PC-3 (cell line): ENCODE measurements around the gene SFT2D3. TPM values are rescaled to one million over a fixed set of nuclear protein-coding genes. Genes with fewer than 3 reads are reported as not detected.

Experiments used
- ATAC-seq: fragments of 200-7000 bp; cut with Tn5 transposase; 2 replicates; pipeline ENCODE4 v1.9.1; 2020; ENCODE audit warnings: mild to moderate bottlenecking, moderate library complexity
- BruUV-seq: library from RNA; stranded (reverse); fragments of 400-500 nt; replicated peaks from 2 replicates; lab custom pipeline; 2021; lab: Mats Ljungman, UMichigan
- CTCF ChIA-PET: fragments of 300-600 bp; sonication (Branson Sonifier 250); formaldehyde crosslinking; loops from one replicate; lab custom pipeline; 2022; ENCODE audit warnings: antibody characterized with exemption; lab: Charles Lee
- POLR2A ChIA-PET: fragments of 300-600 bp; sonication (Branson Sonifier 250); formaldehyde crosslinking; loops from one replicate; lab custom pipeline; 2022; ENCODE audit warnings: antibody characterized with exemption; ENCODE audit not compliant: unreplicated experiment; lab: Charles Lee
- DNase-seq: peaks from one replicate; pipeline ENCODE4 v3.0.0-alpha.2; 2015
- H2AFZ ChIP-seq: fragments of 300-600 bp; sonication (generic); 2 replicates; pipeline ENCODE4 v1.6.0; 2016; ENCODE audit warnings: antibody characterized with exemption, low read length
- H3F3A ChIP-seq: fragments of 300-600 bp; sonication (generic); one replicate; pipeline ENCODE4 v1.6.0; 2017; ENCODE audit warnings: antibody characterized with exemption, low read length, control low read depth, mild to moderate bottlenecking; ENCODE audit not compliant: unreplicated experiment
- H3K27ac ChIP-seq: fragments of 300-600 bp; sonication (generic); 2 replicates; pipeline ENCODE4 v1.5.1; 2016; ENCODE audit warnings: mild to moderate bottlenecking, low read length
- H3K27me3 ChIP-seq: fragments of 300-600 bp; sonication (generic); 2 replicates; pipeline ENCODE4 v1.6.1; 2016; ENCODE audit warnings: low read length, mixed read lengths
- H3K36me3 ChIP-seq: fragments of 300-600 bp; sonication (generic); 2 replicates; pipeline ENCODE4 v1.6.1; 2016; ENCODE audit warnings: low read depth, mixed run types, low read length, mixed read lengths
- H3K4me1 ChIP-seq: fragments of 300-600 bp; sonication (generic); 2 replicates; pipeline ENCODE4 v1.5.1; 2016; ENCODE audit warnings: low read length; ENCODE audit not compliant: insufficient read depth
- H3K4me2 ChIP-seq: fragments of 300-600 bp; sonication (generic); 2 replicates; pipeline ENCODE4 v1.6.0; 2016; ENCODE audit warnings: low read length
- H3K4me3 ChIP-seq: fragments of 300-600 bp; sonication (generic); 2 replicates; pipeline ENCODE4 v1.5.1; 2016; ENCODE audit warnings: mild to moderate bottlenecking, low read length, mixed read lengths
- H3K79me2 ChIP-seq: fragments of 300-600 bp; sonication (generic); 2 replicates; pipeline ENCODE4 v1.6.1; 2017; ENCODE audit warnings: low read length, mixed read lengths
- H3K9ac ChIP-seq: fragments of 300-600 bp; sonication (generic); 2 replicates; pipeline ENCODE4 v1.6.0; 2016; ENCODE audit warnings: mild to moderate bottlenecking, low read length
- H3K9me2 ChIP-seq: fragments of 300-600 bp; sonication (generic); replicated peaks from 2 replicates; pipeline ENCODE4 v1.6.1; 2016; ENCODE audit warnings: mixed run types, low read length, mixed read lengths
- H3K9me3 ChIP-seq: fragments of 300-600 bp; sonication (generic); 2 replicates; pipeline ENCODE4 v1.6.1; 2016; ENCODE audit warnings: low read length, mixed read lengths
- H4K20me1 ChIP-seq: fragments of 300-600 bp; sonication (generic); 2 replicates; pipeline ENCODE4 v1.6.1; 2016; ENCODE audit warnings: low read length, mixed read lengths
- EZH2 ChIP-seq: fragments of 300-600 bp; sonication (generic); IDR thresholded peaks from one replicate; pipeline ENCODE4 v1.6.1; 2017; ENCODE audit warnings: antibody characterized with exemption, mild to moderate bottlenecking, low read length; ENCODE audit not compliant: unreplicated experiment
- EZH2phosphoT487 ChIP-seq: fragments of 300-600 bp; sonication (generic); IDR thresholded peaks from 2 replicates; pipeline ENCODE4 v1.6.1; 2018; ENCODE audit warnings: mild to moderate bottlenecking, antibody characterized with exemption, low read length, borderline replicate concordance
- intact Hi-C: fragments of 100-400 bp; cut with micrococcal nuclease; formaldehyde crosslinking; loops from 2 replicates; pipeline ENCODE4 v1.9.0; 2023
- total RNA-seq: library from RNA; depleted of rRNA; stranded (reverse); fragments of >200 nt; gene quantifications from 2 replicates; pipeline ENCODE4 v1.2.3, GENCODE V29; 2014
- TF ChIP-seq, protein P1 (sequence below): fragments of 300-600 bp; sonication (generic); conservative IDR thresholded peaks from 2 replicates; pipeline ENCODE4 v1.5.1; 2017; ENCODE audit warnings: antibody characterized with exemption, low read depth, mild to moderate bottlenecking, low read length

The SFT2D3 gene
- total RNA-seq, 1 experiment from 2014 or later = 4.2 TPM

DNA sequence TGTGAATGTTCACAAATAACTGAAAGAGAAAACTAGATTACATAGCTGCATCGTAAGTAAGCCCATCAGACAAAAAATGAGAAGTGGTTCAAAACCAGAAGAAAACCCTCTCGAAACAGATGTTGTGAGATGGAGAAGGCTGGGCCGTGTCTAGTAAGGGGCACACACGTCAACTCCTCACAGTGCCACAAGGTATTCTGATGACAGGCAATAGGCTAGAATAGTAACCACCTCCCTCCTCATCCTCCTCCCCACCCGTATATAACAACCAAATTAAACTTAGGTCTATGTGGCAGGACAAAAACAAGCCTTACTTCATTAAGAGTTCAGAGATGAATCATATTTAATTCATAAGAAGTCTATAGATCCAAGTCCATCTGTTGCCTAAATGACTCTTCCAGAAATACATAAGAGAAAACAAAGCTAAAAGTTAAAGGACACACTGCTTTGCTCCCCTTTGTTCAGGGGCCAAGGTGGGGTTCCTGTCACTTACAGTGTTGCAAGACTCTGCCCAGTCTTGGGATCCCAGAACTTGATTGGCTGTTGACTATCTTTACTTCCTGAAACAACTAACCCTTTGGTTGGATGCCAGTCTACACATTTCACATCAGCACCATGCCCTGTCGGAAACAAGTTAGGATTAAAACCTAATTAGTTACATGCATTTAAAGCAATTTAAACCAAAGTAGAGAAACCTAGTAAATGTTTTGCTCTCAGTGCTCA is 25.0 kb downstream of the SFT2D3 start:
- ChIA-PET POLR2A (no interaction called here), CTCF (no interaction called here)
- no peaks in the 10 kb centered on the region for H3K9me2 ChIP-seq
- BruUV-seq = no TSS peak
- H4K20me1 ChIP-seq = no peaks in the 10 kb centered on the region
- H3K79me2 ChIP-seq = no peaks in the 10 kb centered on the region
- ATAC-seq (no peak), DNase-seq (no peak)
- no peak overlapping the region for H3K9ac ChIP-seq
- H3K27me3 ChIP-seq = no peaks in the 10 kb centered on the region
- H2AFZ ChIP-seq = no peak overlapping the region
- peaks cover 16% of the 10 kb centered on the region for H3K4me1 ChIP-seq
- H3K4me2 ChIP-seq = no peak overlapping the region
- no peak overlapping the region for H3K27ac ChIP-seq
- no peaks in the 10 kb centered on the region for H3K9me3 ChIP-seq
- TF ChIP-seq EZH2 (no peak), EZH2phosphoT487 (no peak)
- TF ChIP-seq, protein P1, sequence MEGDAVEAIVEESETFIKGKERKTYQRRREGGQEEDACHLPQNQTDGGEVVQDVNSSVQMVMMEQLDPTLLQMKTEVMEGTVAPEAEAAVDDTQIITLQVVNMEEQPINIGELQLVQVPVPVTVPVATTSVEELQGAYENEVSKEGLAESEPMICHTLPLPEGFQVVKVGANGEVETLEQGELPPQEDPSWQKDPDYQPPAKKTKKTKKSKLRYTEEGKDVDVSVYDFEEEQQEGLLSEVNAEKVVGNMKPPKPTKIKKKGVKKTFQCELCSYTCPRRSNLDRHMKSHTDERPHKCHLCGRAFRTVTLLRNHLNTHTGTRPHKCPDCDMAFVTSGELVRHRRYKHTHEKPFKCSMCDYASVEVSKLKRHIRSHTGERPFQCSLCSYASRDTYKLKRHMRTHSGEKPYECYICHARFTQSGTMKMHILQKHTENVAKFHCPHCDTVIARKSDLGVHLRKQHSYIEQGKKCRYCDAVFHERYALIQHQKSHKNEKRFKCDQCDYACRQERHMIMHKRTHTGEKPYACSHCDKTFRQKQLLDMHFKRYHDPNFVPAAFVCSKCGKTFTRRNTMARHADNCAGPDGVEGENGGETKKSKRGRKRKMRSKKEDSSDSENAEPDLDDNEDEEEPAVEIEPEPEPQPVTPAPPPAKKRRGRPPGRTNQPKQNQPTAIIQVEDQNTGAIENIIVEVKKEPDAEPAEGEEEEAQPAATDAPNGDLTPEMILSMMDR = no peak
- H3K36me3 ChIP-seq = peaks cover 13% of the 10 kb centered on the region; the same call in 1 of the 2 replicates
- H3F3A ChIP-seq = peaks cover 5% of the 10 kb centered on the region
- intact Hi-C loops = no loop called here
- H3K4me3 ChIP-seq = no peak overlapping the region

GRCh38 chr2:127733113-127733815 is 32.0 kb downstream of the SFT2D3 start:
- TF ChIP-seq EZH2 (no peak), EZH2phosphoT487 (no peak)
- TF ChIP-seq, protein P1 = no peak
- ChIA-PET POLR2A (no interaction called here), CTCF (no interaction called here)
- Histone ChIP-seq H3K4me1 (no peaks in the 10 kb centered on the region), H4K20me1 (no peaks in the 10 kb centered on the region), H3K4me2 (no peak overlapping the region), H3K27ac (no peak overlapping the region), H3K9me2 (no peaks in the 10 kb centered on the region), H3K27me3 (no peaks in the 10 kb centered on the region), H3K9ac (no peak overlapping the region), H3K79me2 (no peaks in the 10 kb centered on the region), H3K9me3 (no peaks in the 10 kb centered on the region), H3K4me3 (no peak overlapping the region), H3K36me3 (peaks cover 6% of the 10 kb centered on the region; the same call in 1 of the 2 replicates), H2AFZ (no peak overlapping the region), H3F3A (no peaks in the 10 kb centered on the region)
- intact Hi-C loops = no loop called here
- ATAC-seq (no peak), DNase-seq (no peak)
- no TSS peak for BruUV-seq
